Measurements from ENCODE around the gene GJB6. TPM values are rescaled to one million over a fixed set of nuclear protein-coding genes. Genes with fewer than 3 reads are reported as not detected.

The GJB6 gene
- total RNA-seq, 2 experiments from 2014 or later, result 19.8 to 26.0 TPM

DNA sequence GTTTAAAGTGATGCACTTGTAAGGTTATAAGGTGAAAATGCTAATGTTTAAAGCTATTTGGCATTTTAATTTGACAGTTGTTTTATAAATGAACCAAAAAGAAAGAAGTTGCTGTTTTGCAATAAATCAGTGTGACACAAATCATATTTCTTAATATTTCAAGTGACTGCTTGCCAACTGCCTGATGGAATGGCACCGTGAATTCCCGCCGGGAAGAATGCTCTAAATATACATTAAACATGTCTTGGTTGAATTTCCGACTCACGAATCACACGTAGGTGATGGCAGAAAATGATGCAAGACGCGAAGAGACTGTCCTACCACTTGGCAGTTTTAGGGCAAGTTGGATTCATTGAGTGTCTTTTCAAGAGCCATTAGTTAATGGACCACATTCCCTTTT lies 36.3 kb downstream of the GJB6 start:
- Mint-ChIP-seq H3K36me3 (ENCODE audit: low read depth) (no peaks in the 10 kb centered on the region), H3K27ac (no peak overlapping the region), H3K4me3 (no peak overlapping the region), H3K27me3 (peaks cover 56% of the 10 kb centered on the region), H3K4me1 (ENCODE audit: low read depth) (peaks cover 25% of the 10 kb centered on the region), H3K9me3 (no peaks in the 10 kb centered on the region)
- peaks cover 0 to 17% of the 10 kb centered on the region in 2 experiments for H3K9me3 ChIP-seq (ENCODE audit: control insufficient read depth in 1 of 2, insufficient read depth in 1 of 2, low read length in 2 of 2)
- H3K4me1 ChIP-seq (ENCODE audit: insufficient read depth, low read length), result peaks cover 28% of the 10 kb centered on the region
- CTCF ChIA-PET, result interaction anchor here (1.1 to 2.3 kb wide), 2 partner anchors 10 to 294 kb away, joined by 5 to 17 read pairs; no protein-coding TSS in a partner anchor
- intact Hi-C loops (cut with DNase I, micrococcal nuclease), result loop anchor here in 1 of 2 experiments (2.0 to 10.0 kb wide), 3 partner anchors 217 to 629 kb away; partner anchors contain the start of gene IL17D
- ATAC-seq (ENCODE audit: poor library complexity), result no peak
- H3K27ac ChIP-seq (ENCODE audit: low read depth in 1 of 2, low read length in 2 of 2), result no peak overlapping the region
- H3K4me3 ChIP-seq (ENCODE audit: low read length), result no peak overlapping the region
- H3K27me3 ChIP-seq (ENCODE audit: control insufficient read depth in 1 of 2, insufficient read depth in 2 of 2, low read length in 2 of 2), result peaks cover 47 to 67% of the 10 kb centered on the region in 2 experiments
- no peaks in the 10 kb centered on the region for H3K36me3 ChIP-seq (ENCODE audit: insufficient read depth, low read length)
- no peak for DNase-seq
- TF ChIP-seq, protein P1, sequence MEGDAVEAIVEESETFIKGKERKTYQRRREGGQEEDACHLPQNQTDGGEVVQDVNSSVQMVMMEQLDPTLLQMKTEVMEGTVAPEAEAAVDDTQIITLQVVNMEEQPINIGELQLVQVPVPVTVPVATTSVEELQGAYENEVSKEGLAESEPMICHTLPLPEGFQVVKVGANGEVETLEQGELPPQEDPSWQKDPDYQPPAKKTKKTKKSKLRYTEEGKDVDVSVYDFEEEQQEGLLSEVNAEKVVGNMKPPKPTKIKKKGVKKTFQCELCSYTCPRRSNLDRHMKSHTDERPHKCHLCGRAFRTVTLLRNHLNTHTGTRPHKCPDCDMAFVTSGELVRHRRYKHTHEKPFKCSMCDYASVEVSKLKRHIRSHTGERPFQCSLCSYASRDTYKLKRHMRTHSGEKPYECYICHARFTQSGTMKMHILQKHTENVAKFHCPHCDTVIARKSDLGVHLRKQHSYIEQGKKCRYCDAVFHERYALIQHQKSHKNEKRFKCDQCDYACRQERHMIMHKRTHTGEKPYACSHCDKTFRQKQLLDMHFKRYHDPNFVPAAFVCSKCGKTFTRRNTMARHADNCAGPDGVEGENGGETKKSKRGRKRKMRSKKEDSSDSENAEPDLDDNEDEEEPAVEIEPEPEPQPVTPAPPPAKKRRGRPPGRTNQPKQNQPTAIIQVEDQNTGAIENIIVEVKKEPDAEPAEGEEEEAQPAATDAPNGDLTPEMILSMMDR (IDR thresholded peaks at IDR 0.05), result no peak
- POLR2A ChIA-PET, result interaction anchor here (2.3 kb wide), 1 partner anchor 294 kb away, joined by 18 read pairs; no protein-coding TSS in a partner anchor

GRCh38 chr13:20193907-20194631 lies 38.0 kb downstream of the GJB6 start:
- Mint-ChIP-seq H3K36me3 (ENCODE audit: low read depth) (no peaks in the 10 kb centered on the region), H3K4me1 (ENCODE audit: low read depth) (peaks cover 25% of the 10 kb centered on the region)
- peak; percentile 31 for ATAC-seq (ENCODE audit: poor library complexity)

DNA sequence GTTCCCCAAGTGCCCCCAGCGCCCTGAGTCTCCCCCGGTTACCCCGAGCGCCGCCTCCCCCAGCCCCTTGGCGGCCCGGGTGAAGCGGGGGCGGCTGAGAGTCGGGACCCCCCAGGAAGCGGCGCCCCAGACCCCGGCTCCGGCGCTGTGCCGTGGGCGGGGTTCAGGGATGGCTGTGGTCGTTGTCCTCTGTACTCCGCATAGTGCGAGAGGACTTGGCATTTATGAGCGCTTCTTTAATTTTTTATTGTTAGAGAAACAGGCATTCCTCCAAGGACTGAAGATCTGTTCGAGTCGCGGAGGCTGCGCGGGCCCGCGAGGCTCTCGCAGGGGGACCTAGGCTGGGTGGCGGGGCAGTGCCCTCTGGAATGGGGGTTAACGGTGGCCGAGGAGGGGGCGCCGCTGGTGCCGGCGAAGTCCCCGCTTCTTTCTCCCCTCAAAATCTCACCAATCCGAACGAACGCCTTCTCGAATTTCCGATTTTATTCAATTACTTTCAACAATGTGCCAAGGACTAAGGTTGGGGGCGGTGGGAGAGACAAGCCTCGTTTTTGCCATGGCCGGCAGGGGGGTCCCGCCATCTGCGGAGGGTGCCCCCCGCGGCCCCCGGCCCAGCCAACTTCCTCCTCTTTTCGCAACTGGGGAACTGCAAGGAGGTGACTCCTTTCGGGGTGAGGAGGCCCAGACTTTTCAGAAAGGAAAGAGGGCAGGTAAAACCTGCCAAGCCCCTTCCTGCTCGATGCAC lies 38.8 kb downstream of the GJB6 start:
- Histone ChIP-seq H3K27ac (ENCODE audit: low read depth in 1 of 2, low read length in 2 of 2) (no peak overlapping the region), H3K4me1 (ENCODE audit: insufficient read depth, low read length) (peaks cover 28% of the 10 kb centered on the region), H3K27me3 (ENCODE audit: control insufficient read depth in 1 of 2, insufficient read depth in 2 of 2, low read length in 2 of 2) (peaks cover 47 to 66% of the 10 kb centered on the region in 2 experiments), H3K9me3 (ENCODE audit: control insufficient read depth in 1 of 2, insufficient read depth in 1 of 2, low read length in 2 of 2) (peaks cover 0 to 17% of the 10 kb centered on the region in 2 experiments), H3K36me3 (ENCODE audit: insufficient read depth, low read length) (no peaks in the 10 kb centered on the region), H3K4me3 (ENCODE audit: low read length) (peak overlapping the region; percentile 47)
- Mint-ChIP-seq H3K27ac (no peak overlapping the region), H3K9me3 (no peaks in the 10 kb centered on the region), H3K4me1 (ENCODE audit: low read depth) (peaks cover 25% of the 10 kb centered on the region), H3K4me3 (peak overlapping the region; percentile 79), H3K27me3 (peaks cover 56% of the 10 kb centered on the region), H3K36me3 (ENCODE audit: low read depth) (no peaks in the 10 kb centered on the region)
- ChIA-PET POLR2A (no interaction called here), CTCF (no interaction called here)
- intact Hi-C loops (cut with DNase I, micrococcal nuclease), result loop anchor here (5.0 to 10.0 kb wide), 4 partner anchors 511 to 734 kb away; partner anchors contain the start of gene IL17D (in 1 of the 2)
- TF ChIP-seq, protein P1 (IDR thresholded peaks at IDR 0.05), result no peak
- DNase-seq (peak in 1 of 14 experiments; percentile 19), ATAC-seq (ENCODE audit: poor library complexity) (peak; percentile 21)

More at GRCh38 chr13:20193907-20194631, 38.0 kb downstream of the GJB6 start:
- Histone ChIP-seq H3K27me3 (ENCODE audit: control insufficient read depth in 1 of 2, insufficient read depth in 2 of 2, low read length in 2 of 2) (peaks cover 47 to 66% of the 10 kb centered on the region in 2 experiments), H3K27ac (ENCODE audit: low read depth in 1 of 2, low read length in 2 of 2) (no peak overlapping the region), H3K4me3 (ENCODE audit: low read length) (peak overlapping the region; percentile 47), H3K4me1 (ENCODE audit: insufficient read depth, low read length) (peaks cover 28% of the 10 kb centered on the region), H3K36me3 (ENCODE audit: insufficient read depth, low read length) (no peaks in the 10 kb centered on the region), H3K9me3 (ENCODE audit: control insufficient read depth in 1 of 2, insufficient read depth in 1 of 2, low read length in 2 of 2) (peaks cover 0 to 17% of the 10 kb centered on the region in 2 experiments)
- TF ChIP-seq, protein P1 (IDR thresholded peaks at IDR 0.05), result no peak
- H3K9me3 Mint-ChIP-seq, result no peaks in the 10 kb centered on the region
- peak in 3 of 14 experiments; percentile 17 to 44 (median 38) for DNase-seq
- peak overlapping the region; percentile 79 for H3K4me3 Mint-ChIP-seq
- ChIA-PET CTCF (no interaction called here), POLR2A (interaction anchor here (1.1 kb wide), 1 partner anchor 282 kb away, joined by 5 read pairs; no protein-coding TSS in a partner anchor)
- intact Hi-C loops (cut with DNase I, micrococcal nuclease), result loop anchor here (5.0 to 10.0 kb wide), 4 partner anchors 511 to 733 kb away; partner anchors contain the start of gene IL17D (in 1 of the 2)
- no peak overlapping the region for H3K27ac Mint-ChIP-seq
- peaks cover 56% of the 10 kb centered on the region for H3K27me3 Mint-ChIP-seq

All from CD4-positive, alpha-beta T cell (primary cell).